ENCODE results near the gene HDAC11. TPM values are rescaled to one million over a fixed set of nuclear protein-coding genes. Genes with fewer than 3 reads are reported as not detected.

The HDAC11 gene
- total RNA-seq, 1 donor from 2014 or later: 12.6 TPM

DNA sequence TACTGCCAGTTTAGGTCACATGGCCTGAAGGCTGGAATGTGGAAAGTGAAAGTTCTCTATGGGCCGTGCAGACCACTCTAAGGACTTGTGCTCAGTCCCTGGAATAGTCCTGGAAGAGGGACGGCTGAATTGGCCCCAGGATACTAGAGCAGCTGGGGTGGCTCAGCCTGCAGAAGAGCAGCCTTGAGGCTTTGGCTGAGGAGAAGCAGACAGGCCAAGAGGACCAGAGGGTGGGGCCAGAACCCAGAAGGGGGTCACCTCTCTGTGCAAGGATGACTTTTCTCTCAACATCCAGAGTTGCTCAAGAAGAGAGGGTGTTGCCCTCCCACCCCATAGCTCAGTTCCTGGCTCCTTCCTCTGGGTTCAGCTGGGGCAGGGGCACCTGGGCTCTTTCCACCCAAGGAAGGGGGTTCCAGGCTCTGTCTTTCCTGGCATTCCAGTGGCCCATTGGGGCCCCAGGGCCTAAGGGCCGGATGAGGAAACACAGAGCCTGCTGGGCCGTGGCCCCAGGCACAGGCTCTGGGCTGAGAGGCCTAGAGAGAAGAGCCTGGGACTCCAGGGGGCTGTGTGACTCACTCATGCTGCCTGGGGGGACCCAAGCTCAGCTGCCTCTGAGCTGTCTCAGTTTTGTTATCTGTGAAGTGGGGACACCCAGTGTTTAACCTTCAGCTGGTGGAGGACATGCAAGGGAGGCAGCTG, 60.3 kb downstream of the HDAC11 start:
- DNase-seq (ENCODE audit: low read depth): no peak

DNA sequence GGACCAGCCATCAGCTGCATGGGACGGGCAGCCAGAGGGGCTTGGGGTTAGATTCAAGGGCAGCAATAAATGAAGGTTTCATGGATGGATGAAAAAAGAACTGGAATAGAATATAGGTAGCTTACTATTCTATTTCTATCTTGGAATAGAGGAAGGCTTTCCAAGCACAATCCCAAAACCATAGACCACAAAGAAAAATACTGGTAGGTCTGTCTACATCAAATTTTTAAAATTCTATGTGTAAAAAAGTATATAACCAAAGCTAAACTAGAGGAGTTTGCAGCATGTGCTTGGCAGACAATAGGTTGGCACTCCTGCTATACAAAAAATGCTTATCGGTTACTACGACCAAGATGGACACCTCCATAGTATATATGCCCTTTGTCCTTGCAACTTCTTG, 61.6 kb downstream of the HDAC11 start:
- no peak for DNase-seq (ENCODE audit: low read depth)

DNA sequence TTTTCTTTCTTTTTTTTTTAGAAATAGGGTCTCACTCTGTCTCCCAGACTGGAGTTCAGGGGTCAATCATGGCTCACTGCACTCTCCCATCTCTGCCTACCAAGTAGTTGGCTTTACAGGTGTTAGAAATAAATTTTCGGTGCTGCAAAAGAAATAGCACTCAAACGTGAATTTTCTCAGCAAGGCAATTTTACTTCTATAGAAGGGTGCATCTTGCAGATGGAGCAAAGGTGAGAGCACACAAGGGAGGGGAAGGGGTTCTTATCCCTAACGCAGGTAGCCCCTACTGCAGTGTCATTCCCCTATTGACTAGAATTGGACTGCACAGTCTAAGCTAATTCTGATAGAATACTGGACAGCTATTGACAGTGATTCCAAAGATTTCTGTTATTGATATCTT, 62.0 kb downstream of the HDAC11 start:
- no peak for DNase-seq (ENCODE audit: low read depth)

DNA sequence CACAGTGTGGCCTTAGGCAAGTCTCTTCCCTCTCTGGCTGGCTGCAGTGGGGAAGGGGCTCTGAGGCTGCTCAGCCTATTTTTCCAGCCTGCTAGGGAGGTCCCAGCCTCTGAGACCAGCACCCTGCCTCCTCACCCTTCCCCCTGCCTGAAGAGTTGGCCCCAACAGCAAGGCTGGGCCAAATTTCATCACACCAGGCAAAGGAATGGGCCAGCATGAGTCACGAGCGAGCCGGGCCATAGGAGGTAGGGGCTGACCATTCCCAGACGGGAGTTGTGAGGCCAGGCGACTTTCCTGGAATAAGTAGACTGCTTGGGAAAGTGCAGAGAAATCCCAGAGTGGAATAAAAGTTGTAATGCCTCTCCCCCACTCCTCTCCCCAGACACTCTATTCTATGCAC, 63.1 kb downstream of the HDAC11 start:
- peak; percentile 47 for DNase-seq (ENCODE audit: low read depth)

DNA sequence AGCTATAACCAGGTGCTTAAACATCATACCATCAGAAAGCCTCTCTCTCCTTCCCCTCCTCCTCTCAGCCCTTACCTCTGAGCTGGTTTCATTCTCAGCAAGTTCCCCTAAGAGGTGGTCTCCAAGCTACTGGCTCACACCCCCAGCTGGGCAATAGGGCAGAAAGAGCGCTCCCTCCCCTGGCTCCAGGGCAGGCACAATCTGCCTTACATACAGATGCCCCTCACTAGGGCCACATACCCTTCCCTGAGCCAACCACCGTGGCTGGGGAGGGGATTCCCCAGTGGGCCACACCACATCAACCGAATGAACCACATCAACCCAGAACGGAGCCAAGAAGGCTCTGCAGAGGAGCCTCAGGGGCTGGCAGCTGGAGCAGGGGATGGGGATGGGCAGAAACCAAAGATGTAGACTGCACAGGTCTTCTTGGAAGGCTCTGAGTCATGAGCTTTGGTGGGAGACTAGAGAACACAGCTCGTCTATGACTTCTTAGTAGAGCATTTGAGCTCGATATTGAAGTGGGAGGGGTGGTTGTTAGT, 64.3 kb downstream of the HDAC11 start:
- peak; percentile 79 for DNase-seq (ENCODE audit: low read depth)

DNA sequence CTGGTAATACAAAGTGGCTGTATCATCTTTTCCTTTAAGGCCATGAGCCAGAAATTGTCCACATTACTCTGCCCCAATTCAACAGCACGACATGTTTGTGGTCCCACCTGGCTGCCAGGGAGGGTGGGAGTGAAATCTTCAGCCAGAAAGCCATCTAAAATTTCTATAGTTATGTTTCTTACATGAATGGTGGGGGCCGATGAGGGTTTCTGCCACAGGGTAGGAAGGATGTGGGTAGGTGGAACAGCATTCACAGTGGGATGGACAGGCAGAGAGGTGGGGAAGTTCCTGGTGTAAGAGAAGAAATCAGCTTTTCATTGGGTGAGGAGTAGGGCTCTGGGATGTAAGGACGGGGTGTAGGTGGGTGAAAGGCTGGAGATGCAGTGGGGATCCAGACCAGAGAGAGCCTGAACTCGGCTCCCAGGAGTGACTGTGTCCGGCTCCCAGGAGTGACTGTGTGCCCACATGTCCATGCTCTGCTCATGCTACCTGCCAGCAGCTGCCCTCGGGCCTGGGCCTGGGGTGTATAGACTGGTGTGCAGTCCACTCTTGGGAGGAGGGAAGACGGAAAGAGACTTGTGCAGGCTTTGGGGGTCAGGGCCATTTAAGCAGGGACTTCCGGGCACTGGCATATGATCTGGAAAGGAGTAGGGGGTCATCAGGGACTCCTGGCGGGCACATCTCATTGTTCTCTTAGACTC, 65.0 kb downstream of the HDAC11 start:
- no peak for DNase-seq (ENCODE audit: low read depth)

DNA sequence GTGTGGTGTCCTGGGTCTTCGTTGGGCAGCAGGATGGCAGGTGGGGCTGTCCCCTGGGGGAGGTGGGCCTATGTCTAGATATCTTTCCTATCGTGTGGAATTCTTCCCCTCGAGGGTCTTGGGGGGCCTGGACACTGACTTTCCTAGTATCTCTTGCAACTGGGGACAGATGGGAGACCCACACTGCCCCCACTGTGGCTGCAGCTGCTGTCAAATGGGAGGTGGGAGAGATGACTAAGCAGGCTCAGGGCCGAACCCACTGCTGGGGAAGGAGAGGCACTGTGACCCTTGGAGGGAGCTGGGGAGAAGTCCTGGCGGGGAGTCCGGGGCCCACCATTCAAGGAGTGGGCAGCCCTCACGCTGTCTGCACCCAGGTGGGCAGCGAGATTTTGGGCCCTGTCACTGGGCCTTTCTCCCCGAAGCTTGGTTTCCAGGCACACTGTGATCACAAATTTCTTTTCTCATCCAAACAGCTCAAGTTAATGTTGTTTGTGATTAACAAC, 65.9 kb downstream of the HDAC11 start:
- no peak for DNase-seq (ENCODE audit: low read depth)

DNA sequence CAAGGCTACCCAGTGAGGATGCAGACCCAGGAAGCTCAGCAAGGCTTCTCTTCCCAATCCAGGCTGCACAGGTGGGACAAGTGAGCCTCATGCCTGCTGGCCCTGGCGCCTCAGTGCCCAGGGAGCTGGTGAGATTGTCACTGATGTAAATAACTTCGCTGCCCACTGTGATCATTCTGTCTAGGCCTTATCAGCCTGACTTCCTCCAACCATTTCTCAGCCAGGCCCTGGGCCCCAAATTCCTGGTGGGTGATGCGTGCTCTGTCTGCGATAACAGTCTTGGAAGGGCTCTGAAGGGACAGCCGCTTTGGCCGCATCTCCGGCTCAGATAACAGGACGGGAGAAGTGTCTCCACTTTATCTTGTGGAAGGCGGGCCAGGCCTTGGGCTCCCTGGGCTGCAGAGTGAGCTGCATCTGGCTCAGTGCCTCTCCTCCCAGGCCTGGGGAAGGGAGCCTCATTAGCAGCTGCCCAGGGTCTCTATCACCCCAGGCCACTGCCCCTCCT, 66.6 kb downstream of the HDAC11 start:
- DNase-seq (ENCODE audit: low read depth): no peak

DNA sequence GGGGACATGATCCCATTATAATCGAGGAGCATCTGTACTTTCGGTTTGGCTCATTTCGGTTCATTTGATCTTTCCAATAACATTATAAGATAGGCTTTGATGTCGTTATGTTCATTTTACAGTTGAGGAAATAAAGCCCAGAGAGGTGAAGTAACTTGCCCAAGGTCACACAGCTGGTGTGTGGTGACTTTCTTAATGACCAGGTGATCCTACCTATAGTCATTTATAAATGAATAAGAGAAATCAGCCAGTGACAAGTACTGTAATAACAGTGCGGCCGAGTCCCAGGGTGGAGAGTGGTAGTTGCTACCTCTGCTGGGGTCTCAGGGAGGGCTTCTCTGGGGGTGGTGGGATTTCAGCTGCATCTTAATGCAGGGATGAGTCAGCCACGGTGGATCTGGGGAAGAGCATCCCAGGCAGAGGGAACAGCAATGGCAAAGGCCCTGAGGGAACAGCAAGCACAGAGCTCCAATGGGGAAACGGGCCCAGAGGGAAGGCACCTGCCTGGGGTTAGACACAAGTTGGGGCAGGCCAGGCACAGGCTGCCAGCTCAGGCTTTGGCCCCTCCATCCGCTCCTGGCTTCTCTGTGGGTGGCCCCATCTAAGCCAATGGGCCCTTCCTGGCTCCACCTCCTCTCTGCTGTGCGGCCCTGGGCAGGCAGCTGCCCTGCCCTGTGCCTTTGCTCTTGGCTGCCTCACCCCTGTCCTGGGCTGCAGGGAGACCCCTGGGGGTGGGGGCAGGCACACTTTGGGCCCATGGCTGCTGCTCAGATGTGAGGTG, 67.7 kb downstream of the HDAC11 start:
- no peak for DNase-seq (ENCODE audit: low read depth)

DNA sequence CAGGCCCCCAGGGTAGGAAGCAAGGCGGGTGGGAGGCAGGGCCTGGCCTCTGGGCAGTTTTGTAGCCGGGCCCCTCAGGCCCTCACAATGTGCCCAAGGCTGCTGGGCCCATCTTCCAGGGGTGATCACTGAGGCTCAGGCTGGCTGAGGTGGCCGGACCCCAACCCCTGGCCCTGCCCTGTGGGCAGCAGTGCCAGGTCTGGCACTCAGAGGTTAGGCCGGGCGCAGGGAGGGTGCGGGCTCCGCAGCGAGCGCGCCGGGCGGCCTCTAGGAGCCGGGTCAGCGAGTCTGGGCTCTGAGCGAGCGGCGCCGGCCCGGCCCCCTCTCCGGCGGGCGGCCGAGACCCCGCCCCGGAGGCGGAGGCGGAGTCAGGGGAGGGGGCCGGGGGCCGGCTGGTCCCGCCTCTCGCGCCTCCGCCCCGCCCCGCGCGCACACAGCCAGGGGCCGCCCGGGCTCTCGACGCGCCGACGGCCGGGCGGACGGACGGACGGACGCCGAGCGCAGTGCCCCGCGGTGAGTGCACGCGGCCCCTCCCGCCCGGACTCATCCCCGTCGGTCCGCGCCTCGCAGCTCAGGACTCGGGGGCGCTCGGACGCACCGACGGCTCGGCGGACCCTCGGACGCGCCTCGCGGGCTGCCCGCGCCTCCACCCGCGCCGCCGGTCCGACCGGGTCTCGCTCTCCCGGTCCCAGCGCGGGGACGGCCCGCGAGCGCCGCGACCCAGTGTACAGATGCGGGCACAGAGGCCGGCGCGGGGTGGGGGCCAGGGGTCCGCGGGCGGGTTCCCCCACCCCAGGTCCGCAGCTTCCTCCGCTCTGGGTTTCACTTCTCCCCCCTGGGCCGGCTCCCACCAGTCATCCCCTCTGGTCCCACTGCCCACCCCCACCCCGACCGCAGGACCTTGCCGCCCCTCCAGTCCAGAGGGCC, 68.9 kb downstream of the HDAC11 start, which contains the start of gene FBLN2:
Gene FBLN2, plus strand, starts transcription at position 430 of the 927 bp plus-strand sequence. CDS start 21,231 bp downstream, outside the sequence.
- no peak for DNase-seq (ENCODE audit: low read depth)

DNA sequence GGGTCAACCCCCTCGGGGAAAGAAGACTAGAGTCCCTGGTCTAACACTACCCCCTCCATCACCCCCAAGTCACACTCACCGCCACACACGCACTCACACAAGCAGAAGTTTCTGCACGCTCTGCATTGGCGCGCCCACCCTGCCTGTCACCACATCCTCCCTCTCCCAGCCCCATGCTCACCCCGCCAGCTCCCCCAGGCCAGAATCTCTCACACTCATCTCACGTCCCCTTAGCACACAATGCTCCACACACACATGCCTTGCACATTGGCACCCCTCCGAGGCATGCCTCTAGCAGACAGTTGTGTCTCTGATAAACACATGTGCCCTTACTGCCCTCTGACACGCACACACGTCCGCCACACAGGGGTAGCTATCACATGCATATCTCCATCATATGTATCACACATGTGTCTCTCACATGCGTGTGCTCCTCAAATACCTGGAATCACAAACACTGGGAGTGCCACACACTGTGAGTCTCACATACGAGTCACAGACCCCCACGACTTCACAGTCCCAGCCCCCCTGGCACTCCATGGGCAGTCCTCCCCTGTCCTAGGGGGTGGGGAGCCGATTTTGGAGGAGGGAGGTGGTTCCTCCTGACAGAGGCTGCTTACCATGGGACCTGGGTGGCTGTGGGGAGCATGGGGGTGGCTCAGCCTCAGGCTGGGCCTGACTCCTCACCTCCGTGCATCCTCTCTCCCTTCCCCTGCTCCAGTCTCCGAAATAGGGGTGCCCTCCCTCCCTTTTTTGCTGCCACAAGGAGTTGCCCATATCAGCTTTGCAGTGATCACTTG, 69.7 kb downstream of the HDAC11 start:
- no peak for DNase-seq (ENCODE audit: low read depth)

DNA sequence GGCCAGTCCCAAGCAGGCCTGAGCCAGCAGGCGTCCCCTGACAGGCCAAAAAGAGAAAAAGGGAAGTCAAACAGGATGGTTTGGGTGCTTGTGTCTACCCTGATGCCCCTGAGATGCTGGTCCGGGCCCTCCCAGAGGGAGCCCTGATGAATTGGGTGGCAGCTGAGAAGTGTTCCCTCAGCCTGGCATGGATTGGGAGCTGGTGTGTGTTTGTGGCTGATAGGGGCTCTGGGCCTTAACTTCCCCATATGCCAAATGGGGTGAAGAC, 70.3 kb downstream of the HDAC11 start:
- DNase-seq (ENCODE audit: low read depth): no peak

DNA sequence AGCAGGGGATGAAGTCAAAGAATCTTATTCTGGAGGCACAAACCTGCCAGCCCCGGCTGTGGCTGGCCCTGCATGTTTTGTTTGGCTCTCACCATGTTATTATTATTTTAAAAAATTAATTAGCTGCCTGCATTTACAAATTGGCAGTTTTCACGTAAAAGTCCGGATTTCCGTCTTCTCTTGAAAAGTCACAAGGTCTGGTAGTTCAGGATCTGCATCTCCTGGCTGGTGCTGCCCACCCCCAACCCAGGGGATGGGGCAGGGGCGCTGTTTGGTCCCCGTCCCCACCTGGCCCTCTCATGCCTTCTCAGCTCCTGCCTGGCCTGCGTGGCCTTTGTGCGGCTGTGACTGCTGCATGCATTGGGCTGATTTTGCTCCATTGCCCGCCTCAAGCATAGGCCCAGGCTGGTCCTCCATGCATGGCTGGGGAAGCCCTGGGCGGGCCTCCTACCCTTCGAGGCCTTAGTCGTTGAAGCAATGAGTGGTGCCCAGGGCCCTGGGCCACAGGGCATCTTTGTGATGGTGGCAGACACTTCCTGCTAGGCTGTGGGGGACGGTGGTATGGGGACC, 70.8 kb downstream of the HDAC11 start:
- no peak for DNase-seq (ENCODE audit: low read depth)

DNA sequence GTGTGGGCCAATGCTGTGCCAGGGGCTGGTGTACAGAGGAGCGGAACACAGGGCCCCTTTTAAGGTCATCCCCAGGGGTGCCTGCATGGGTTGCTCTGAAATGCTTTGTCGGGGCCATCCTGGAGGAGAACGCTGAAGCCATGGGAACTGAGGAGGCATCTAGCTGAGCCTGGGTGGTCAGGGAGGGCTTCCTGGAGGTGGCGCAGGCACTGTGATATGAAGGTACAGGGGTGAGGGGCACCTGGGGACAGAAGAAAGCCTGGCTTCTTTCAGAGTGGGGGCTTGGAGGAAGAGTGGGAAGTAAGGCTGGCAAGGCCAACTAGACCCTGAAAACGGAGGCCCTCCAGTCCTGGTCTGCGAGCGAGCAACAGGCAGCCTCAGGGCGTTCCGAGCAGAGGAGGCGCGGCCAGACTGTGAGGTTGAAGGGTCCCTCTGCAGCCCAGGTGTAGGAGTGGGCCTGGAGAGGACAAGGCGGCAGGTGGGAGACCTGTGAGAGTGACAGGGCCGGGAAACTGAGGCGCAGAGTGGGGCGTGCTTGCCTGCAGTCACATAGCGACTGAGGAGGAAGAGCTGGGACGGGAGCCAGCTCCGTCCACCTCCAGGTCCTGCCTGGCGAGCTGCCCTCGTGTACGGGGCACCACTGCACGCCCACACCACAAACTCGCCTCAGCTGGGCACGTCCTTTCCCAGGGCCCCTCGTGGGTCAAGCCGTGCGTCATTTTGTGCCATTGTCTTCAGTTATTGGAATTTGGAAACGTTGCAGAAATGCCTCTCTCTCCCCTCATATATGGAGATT, 72.9 kb downstream of the HDAC11 start:
- DNase-seq (ENCODE audit: low read depth): no peak

DNA sequence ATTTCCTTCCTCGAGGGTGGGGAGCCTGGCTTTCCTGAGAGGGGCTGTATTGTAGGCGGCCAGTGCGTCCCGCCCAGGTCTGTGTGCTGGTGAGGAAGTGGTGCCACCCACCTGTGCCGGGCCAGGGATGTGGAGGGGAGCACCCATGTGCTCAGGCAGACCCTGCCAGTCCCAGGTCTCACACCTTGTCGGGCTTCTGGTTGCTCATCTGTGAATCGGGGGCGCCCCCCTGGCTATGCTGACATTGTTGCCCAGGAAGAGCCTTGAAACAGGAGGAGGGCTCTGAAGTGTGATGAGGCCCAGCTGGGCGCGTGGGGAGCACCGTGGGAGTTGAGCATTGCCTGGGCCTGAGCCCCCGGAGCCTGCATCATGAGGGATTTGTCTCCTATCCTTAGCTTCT, 73.6 kb downstream of the HDAC11 start:
- no peak for DNase-seq (ENCODE audit: low read depth)

DNA sequence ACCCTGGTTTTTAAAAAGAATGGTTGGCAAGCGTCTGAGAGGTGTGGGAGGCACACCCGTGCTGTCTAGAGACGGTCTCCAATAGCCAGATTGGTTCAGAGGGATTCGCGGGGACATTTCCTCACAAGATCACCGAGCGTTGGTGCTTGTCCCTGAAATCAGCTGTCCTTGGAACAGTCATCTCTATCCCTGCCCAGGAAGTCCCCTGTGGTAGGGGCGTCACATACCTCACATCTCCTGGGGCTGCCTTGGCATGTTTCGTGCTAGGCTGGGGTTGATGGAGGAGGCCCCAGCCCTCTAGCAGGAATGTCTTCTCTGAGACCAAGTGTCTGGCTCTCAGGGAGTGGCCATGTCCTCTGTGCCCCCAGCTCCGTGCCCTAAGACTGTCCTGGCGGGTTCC, 75.6 kb downstream of the HDAC11 start:
- no peak for DNase-seq (ENCODE audit: low read depth)
